HEK293 (cell line): ENCODE data around the gene NEB.
A peak's percentile ranks its signal among the peaks of the same experiment; 100 is the strongest.

Source experiments
- CTCF ChIA-PET: fragments of 350-600 bp; formaldehyde crosslinking; extraction: SDS; loops from one replicate; lab custom pipeline; 2021; ENCODE audit warnings: antibody characterized with exemption; lab: Yijun Ruan, JAX
- POLR2A ChIA-PET: fragments of 300-600 bp; formaldehyde crosslinking; extraction: SDS; loops from one replicate; lab custom pipeline; 2020; ENCODE audit warnings: antibody characterized with exemption, inconsistent platforms; lab: Yijun Ruan, JAX
- H3K27ac ChIP-seq: fragments of 200-500 bp; sonication (Bioruptor generic); 2 replicates; pipeline ENCODE4 v1.5.1; 2014; ENCODE audit warnings: low read depth, low read length, control low read depth, inconsistent platforms; ENCODE audit errors: extremely low read depth
- H3K36me3 ChIP-seq, 2 experiments: fragments of 200-500 bp in 1 of 2; sonication (Bioruptor generic) in 1 of 2; 1 replicate in 1 of 2; 2 replicates in 1 of 2; pipeline ENCODE4 v1.5.1; 2014 to 2017; ENCODE audit warnings: inconsistent platforms in 2 of 2, low read length in 2 of 2; ENCODE audit not compliant: control insufficient read depth in 2 of 2, insufficient read depth in 1 of 2
- H3K4me1 ChIP-seq: fragments of 200-500 bp; sonication (Bioruptor generic); 2 replicates; pipeline ENCODE4 v1.5.1; 2014; ENCODE audit warnings: mild to moderate bottlenecking, low read length, inconsistent platforms; ENCODE audit not compliant: control insufficient read depth, insufficient read depth
- H3K4me3 ChIP-seq: 2 replicates; pipeline ENCODE4 v1.5.1; 2011; ENCODE audit warnings: low read depth, mild to moderate bottlenecking, control low read depth, low read length, moderate library complexity
- H3K9me3 ChIP-seq: fragments of 200-500 bp; sonication (Bioruptor generic); 2 replicates; pipeline ENCODE4 v1.5.1; 2014; ENCODE audit warnings: low read depth, low read length, inconsistent platforms; ENCODE audit not compliant: control insufficient read depth, insufficient read depth
- IKZF3 ChIP-seq: fragments of 450-650 bp; IDR thresholded peaks from 2 replicates; pipeline ENCODE4 v1.5.0; 2018; ENCODE audit warnings: missing biosample characterization, mild to moderate bottlenecking, missing genetic modification characterization, moderate library complexity
- KLF16 ChIP-seq: fragments of 450-650 bp; formaldehyde crosslinking; IDR thresholded peaks from 2 replicates; pipeline ENCODE4 v1.5.1; 2017; ENCODE audit warnings: missing biosample characterization, missing genetic modification characterization
- SCRT1 ChIP-seq: fragments of 450-650 bp; formaldehyde crosslinking; IDR thresholded peaks from 2 replicates; pipeline ENCODE4 v1.5.1; 2016; ENCODE audit warnings: missing biosample characterization, missing genetic modification characterization, borderline replicate concordance
- SP2 ChIP-seq: fragments of 450-650 bp; formaldehyde crosslinking; IDR thresholded peaks from 2 replicates; pipeline ENCODE4 v1.5.1; 2016; ENCODE audit warnings: missing biosample characterization, missing genetic modification characterization
- TCF7L2 ChIP-seq: IDR thresholded peaks from 2 replicates; pipeline ENCODE4 v1.6.1; 2011; ENCODE audit warnings: low read depth, mild to moderate bottlenecking, inconsistent platforms, low read length, moderate library complexity, borderline replicate concordance
- ZBTB17 ChIP-seq: fragments of 450-650 bp; formaldehyde crosslinking; IDR thresholded peaks from 2 replicates; pipeline ENCODE4 v1.5.1; 2016; ENCODE audit warnings: missing biosample characterization, missing genetic modification characterization
- ZBTB21 ChIP-seq: fragments of 450-650 bp; formaldehyde crosslinking; IDR thresholded peaks from 2 replicates; pipeline ENCODE4 v1.5.1; 2017; ENCODE audit warnings: missing biosample characterization, missing genetic modification characterization
- ZNF138 ChIP-seq: fragments of 450-650 bp; formaldehyde crosslinking; IDR thresholded peaks from 2 replicates; pipeline ENCODE4 v1.5.1; 2016; ENCODE audit warnings: missing biosample characterization, missing genetic modification characterization, borderline replicate concordance
- ZNF146 ChIP-seq: fragments of 450-650 bp; formaldehyde crosslinking; IDR thresholded peaks from 2 replicates; pipeline ENCODE4 v1.5.1; 2016; ENCODE audit warnings: missing biosample characterization, missing genetic modification characterization
- ZNF202 ChIP-seq: fragments of 450-650 bp; formaldehyde crosslinking; IDR thresholded peaks from 2 replicates; pipeline ENCODE4 v1.5.1; 2016; ENCODE audit warnings: missing biosample characterization, missing genetic modification characterization, borderline replicate concordance
- ZNF311 ChIP-seq: fragments of 450-650 bp; formaldehyde crosslinking; IDR thresholded peaks from 2 replicates; pipeline ENCODE4 v1.5.1; 2017; ENCODE audit warnings: missing biosample characterization, missing genetic modification characterization, borderline replicate concordance
- ZNF335 ChIP-seq: fragments of 450-650 bp; formaldehyde crosslinking; conservative IDR thresholded peaks from 2 replicates; pipeline ENCODE4 v1.5.1; 2016; ENCODE audit warnings: missing biosample characterization, missing genetic modification characterization
- ZNF394 ChIP-seq: fragments of 450-650 bp; formaldehyde crosslinking; IDR thresholded peaks from 2 replicates; pipeline ENCODE4 v1.5.1; 2016; ENCODE audit warnings: missing biosample characterization, missing genetic modification characterization, mild to moderate bottlenecking, moderate library complexity, borderline replicate concordance
- ZNF544 ChIP-seq: fragments of 450-650 bp; formaldehyde crosslinking; IDR thresholded peaks from 2 replicates; pipeline ENCODE4 v1.5.0; 2017; ENCODE audit warnings: missing biosample characterization, missing genetic modification characterization
- ZNF629 ChIP-seq: fragments of 450-650 bp; formaldehyde crosslinking; IDR thresholded peaks from 2 replicates; pipeline ENCODE4 v1.5.1; 2017; ENCODE audit warnings: missing biosample characterization, missing genetic modification characterization
- ZNF791 ChIP-seq: fragments of 450-650 bp; formaldehyde crosslinking; IDR thresholded peaks from 2 replicates; pipeline ENCODE4 v1.5.1; 2016; ENCODE audit warnings: missing biosample characterization, missing genetic modification characterization
- ZXDB ChIP-seq: fragments of 450-650 bp; formaldehyde crosslinking; IDR thresholded peaks from 2 replicates; pipeline ENCODE4 v1.5.1; 2016; ENCODE audit warnings: missing biosample characterization, missing genetic modification characterization
- TF ChIP-seq, protein P1 (sequence below): fragments of 450-650 bp; formaldehyde crosslinking; IDR thresholded peaks from 2 replicates; pipeline ENCODE4 v1.5.1; 2016; ENCODE audit warnings: missing biosample characterization, missing genetic modification characterization, borderline replicate concordance
- TF ChIP-seq, protein P2 (sequence below): fragments of 450-650 bp; formaldehyde crosslinking; IDR thresholded peaks from 2 replicates; pipeline ENCODE4 v1.5.1; 2017; ENCODE audit warnings: missing biosample characterization, missing genetic modification characterization
- TF ChIP-seq, protein P3 (sequence below): fragments of 450-650 bp; formaldehyde crosslinking; IDR thresholded peaks from 2 replicates; pipeline ENCODE4 v1.5.1; 2016; ENCODE audit warnings: missing biosample characterization, missing genetic modification characterization

The NEB gene

DNA sequence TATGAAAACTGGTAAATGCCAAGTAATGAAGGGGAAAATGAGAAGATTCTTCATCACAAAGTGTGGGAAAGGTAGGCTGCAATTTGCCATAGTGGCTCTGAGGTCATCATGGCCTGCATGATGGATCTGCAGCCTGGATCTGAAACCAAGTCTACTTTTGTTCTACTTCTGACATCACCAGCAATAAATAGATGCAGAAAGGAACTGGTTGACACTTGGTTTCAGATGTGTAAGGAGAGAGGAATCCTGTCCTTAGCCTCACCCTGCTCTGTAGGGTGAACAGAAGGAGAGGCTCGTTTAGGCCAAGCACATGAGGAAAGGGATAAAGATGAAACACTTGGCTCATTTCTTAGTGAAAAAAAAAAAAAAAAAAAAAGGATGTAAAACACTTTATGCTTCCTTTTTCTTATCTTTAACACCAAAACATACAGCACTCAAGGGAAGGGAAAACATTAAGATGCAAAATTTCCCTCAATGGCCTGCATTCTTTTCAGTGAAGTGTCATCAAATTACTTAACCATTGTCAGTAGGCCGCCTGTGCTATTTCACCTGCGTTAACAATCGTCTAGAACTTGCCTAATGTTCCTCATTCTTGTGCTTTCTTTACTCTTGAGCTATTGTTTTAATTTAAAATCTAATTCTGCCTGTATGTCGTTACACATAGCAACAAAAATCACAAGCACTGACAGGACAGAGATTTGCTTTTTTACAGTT is 3.9 kb downstream of the NEB start:
- POLR2A ChIA-PET = no interaction called here
- no peaks in the 10 kb centered on the region for H3K4me1 ChIP-seq
- CTCF ChIA-PET = no interaction called here
- H3K27ac ChIP-seq = no peak overlapping the region
- H3K4me3 ChIP-seq = no peak overlapping the region
- TF ChIP-seq ZNF146 (tag by site-specific recombination) (no peak), ZBTB17 (peak; percentile 46; the same call in 1 of the 2 replicates), ZBTB21 (peak; percentile 78), ZNF791 (tag by site-specific recombination) (no peak), ZNF629 (0 out of 2 replicates have a peak, but pooled peaks have one; percentile 38), SCRT1 (no peak)
- no peaks in the 10 kb centered on the region for H3K9me3 ChIP-seq
- H3K36me3 ChIP-seq = no peaks in the 10 kb centered on the region

DNA sequence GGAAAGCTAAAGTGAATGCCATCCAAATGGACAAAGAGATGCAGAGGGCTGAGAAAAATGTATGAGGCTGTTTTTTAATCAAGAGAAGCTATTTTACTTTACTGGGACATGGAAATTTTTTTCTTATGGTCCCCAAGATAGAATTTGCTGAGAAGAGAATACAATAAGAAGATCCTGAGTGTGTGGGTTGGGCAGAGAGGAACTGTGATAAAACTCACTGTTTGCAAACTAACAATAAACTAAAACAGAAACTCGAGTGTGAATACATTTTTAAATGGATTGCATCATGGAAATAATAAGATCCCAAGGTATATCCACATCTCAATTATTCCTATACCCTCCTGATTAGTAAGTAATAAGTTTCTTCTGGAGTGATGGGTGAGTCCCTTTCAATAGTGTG is 4.4 kb downstream of the NEB start:
- TF ChIP-seq ZNF311 = no peak
- TF ChIP-seq, protein P1, sequence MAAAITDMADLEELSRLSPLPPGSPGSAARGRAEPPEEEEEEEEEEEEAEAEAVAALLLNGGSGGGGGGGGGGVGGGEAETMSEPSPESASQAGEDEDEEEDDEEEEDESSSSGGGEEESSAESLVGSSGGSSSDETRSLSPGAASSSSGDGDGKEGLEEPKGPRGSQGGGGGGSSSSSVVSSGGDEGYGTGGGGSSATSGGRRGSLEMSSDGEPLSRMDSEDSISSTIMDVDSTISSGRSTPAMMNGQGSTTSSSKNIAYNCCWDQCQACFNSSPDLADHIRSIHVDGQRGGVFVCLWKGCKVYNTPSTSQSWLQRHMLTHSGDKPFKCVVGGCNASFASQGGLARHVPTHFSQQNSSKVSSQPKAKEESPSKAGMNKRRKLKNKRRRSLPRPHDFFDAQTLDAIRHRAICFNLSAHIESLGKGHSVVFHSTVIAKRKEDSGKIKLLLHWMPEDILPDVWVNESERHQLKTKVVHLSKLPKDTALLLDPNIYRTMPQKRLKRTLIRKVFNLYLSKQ (tag by site-specific recombination) = no peak
- no peak for TF ChIP-seq SP2 (tag by site-specific recombination)
- TF ChIP-seq ZNF202 (tag by site-specific recombination) = no peak
- no peak for TF ChIP-seq ZNF138 (tag by site-specific recombination)
- no peak for TF ChIP-seq ZNF544 (tag by site-specific recombination)
- no peak for TF ChIP-seq ZNF335 (tag by site-specific recombination)
- TF ChIP-seq, protein P2, sequence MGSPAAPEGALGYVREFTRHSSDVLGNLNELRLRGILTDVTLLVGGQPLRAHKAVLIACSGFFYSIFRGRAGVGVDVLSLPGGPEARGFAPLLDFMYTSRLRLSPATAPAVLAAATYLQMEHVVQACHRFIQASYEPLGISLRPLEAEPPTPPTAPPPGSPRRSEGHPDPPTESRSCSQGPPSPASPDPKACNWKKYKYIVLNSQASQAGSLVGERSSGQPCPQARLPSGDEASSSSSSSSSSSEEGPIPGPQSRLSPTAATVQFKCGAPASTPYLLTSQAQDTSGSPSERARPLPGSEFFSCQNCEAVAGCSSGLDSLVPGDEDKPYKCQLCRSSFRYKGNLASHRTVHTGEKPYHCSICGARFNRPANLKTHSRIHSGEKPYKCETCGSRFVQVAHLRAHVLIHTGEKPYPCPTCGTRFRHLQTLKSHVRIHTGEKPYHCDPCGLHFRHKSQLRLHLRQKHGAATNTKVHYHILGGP = no peak
- TF ChIP-seq, protein P3, sequence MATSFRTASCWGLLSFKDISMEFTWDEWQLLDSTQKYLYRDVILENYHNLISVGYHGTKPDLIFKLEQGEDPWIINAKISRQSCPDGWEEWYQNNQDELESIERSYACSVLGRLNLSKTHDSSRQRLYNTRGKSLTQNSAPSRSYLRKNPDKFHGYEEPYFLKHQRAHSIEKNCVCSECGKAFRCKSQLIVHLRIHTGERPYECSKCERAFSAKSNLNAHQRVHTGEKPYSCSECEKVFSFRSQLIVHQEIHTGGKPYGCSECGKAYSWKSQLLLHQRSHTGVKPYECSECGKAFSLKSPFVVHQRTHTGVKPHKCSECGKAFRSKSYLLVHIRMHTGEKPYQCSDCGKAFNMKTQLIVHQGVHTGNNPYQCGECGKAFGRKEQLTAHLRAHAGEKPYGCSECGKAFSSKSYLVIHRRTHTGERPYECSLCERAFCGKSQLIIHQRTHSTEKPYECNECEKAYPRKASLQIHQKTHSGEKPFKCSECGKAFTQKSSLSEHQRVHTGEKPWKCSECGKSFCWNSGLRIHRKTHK (tag by site-specific recombination) = no peak
- no peak overlapping the region for H3K4me3 ChIP-seq
- no peaks in the 10 kb centered on the region for H3K9me3 ChIP-seq
- no peaks in the 10 kb centered on the region for H3K36me3 ChIP-seq
- ChIA-PET POLR2A (no interaction called here), CTCF (interaction anchor here (0.6 to 1.2 kb wide), 2 partner anchors 10 to 203 kb away, joined by 3 read pairs; no protein-coding TSS in a partner anchor)
- H3K4me1 ChIP-seq = no peaks in the 10 kb centered on the region
- no peak overlapping the region for H3K27ac ChIP-seq

DNA sequence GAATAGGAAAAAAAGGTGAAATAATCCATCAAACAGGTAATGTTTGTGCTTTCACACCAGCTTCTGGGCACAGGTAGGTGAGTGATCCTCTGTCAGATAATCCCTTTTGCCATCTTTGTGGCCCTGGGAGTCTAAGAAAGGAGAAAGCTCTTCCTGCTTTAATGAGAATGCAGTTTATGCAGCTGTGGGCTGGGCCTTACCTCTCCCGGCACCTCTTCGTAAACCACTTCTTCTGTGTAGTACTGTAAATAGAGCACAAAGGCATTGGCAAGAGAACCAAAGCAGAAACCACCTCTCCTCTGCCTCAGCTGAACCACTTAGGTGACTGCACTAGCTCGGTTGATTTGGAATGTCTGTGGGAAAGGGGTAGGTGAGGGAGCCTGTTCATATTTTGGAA is 4.9 kb downstream of the NEB start:
- no peak overlapping the region for H3K4me3 ChIP-seq
- H3K9me3 ChIP-seq = no peaks in the 10 kb centered on the region
- ChIA-PET CTCF (interaction anchor here (0.6 to 1.2 kb wide), 2 partner anchors 10 to 204 kb away, joined by 3 read pairs; no protein-coding TSS in a partner anchor), POLR2A (no interaction called here)
- no peaks in the 10 kb centered on the region for H3K4me1 ChIP-seq
- H3K36me3 ChIP-seq = no peaks in the 10 kb centered on the region
- H3K27ac ChIP-seq = no peak overlapping the region
- TF ChIP-seq TCF7L2 (no peak), IKZF3 (tag by site-specific recombination) (no peak), ZXDB (no peak), KLF16 (no peak), ZNF394 (no peak)
